Ammon's horn (tissue), 1 donor: Measurements from ENCODE around the gene CAMSAP2.
"Not testable (repeated sequence)": the region's sequence is repeated elsewhere in the genome, so short reads cannot be mapped to it uniquely, and the experiment has no call there.

Source experiments
- DNase-seq: peaks from one replicate; pipeline ENCODE4 v3.0.0-alpha.2; 2016; ENCODE audit warnings: low spot score

CAMSAP2 gene

DNA sequence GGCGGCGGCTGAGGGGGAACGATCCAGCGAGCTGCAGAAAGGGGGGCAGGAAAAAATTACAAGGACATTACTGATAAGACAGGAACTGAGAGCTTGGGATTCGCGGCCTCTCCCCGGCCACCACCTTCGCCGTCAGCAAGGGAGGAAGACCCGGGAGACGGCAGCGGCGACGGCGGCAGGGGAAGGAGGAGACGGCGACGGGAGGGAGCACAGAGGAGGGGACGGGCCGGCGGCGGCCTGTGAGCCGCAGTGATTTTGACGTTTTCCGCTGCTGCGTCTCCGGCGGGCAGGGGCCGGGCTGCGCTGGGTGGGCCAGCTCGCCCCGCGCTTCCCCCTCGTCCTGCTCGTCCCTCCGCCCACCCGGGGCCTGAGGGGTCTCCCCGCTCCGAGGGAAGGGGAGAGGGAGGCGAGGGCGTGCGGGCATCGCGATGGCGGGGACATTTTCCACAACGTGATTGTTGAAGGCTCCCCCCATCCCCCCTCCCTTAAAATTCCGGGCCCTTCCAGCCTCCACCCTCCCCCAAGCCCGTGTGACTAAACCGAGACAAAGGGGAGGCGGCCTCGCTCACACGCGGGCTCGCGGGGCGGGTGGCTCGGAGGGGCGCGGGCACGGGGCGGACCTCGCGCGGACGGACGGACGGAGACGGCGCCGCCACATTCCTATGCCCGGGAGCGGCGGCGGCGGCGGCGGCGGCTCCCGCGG is 407 bp downstream of the CAMSAP2 start:
- DNase-seq: peak; percentile 88

DNA sequence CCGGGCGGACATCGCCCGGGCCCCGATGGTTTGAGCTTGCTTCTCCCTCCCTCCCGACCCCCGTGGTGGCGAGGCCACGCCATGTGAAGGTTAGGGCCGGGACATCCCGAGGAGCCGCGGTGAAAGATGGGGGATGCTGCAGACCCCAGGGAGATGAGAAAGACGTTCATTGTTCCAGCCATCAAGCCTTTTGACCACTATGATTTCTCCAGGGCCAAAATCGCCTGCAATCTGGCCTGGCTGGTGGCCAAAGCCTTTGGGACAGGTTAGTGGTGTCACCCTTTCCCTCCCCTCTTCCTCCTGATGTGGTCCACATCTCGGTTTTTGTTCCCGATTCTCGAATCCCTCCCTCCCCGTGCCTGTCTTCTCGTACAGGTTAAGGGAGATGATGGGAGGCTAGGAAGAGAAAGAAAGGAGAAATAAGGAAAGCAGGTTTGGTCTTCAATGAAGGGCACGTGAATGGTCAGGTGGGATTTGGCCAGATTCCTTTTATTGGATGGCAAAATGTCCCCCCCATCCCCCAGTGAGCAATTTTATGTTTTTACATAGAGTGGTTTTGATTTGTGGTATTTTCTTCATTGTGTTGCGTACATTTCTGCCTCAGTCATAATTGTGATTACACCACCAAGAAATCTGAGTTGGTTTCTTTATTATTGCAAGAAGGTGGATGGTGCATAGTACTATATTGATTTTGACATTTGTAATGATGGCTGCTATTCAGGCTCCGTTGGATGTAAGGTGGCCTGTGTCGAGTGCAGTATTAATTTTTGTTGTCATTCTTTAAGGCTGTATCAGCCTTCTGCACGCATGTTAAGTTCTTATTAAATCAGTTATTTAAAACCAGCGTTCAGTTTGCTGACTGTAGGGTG is 1.2 kb downstream of the CAMSAP2 start:
- no peak for DNase-seq

DNA sequence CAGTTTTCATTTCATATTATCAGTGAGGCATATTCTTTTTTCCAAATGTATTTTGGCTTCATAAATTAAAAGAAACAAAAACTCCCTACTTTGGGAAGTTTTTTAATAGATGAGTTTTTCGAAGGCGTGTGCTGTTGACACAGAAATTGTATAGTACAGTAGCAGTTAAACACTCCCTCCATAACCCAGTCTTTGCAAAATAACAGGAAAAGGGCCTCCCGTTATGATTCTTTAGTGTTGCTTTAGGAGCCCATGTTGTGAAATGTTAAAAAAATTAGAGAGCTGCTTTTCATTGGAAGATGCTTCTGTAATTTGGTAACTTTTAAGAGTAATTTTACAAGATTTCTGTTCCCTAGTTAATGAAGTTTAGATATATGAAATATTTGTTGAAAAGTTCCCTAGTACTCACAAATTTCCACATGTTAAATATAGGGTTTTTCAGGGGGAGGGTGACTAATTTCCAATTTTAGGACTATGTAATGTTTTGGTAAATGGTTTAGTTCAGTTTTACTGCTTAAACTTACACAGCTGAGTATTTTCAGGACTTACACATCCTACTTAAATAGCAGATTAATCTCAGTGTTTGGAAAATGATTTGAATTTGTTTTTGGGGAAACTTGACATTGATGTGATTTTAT is 2.0 kb downstream of the CAMSAP2 start:
- DNase-seq: no peak

DNA sequence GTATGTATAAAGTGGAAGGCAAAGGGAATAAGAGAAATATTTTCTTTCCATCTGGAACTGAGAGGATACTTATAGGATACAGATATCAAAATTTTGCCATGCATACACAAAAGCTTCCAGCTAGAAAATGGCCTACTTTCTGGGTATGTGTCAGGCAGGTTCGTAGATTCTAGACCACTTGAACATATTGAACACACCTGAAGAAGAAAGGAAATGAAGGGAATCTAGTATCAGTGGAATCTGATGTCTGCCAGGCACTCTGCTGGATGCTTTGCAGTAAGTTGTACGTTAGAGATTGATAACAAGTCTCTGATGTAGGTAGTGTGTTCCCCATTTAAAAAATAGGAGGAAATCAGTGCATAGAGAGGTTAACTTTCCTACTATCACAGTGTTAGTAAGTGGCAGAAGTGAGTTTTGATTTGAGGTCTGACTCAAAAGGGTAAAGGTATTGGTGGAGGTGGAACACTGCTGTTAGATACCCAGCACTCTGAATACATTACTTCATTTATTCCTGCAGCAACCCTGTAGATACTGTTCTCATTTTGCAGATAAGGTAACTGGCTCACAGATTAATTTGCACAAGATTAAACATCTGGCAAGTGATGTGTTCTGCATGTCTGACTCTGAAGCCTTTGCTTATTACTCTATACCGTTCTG is 3.0 kb downstream of the CAMSAP2 start:
- no peak for DNase-seq

DNA sequence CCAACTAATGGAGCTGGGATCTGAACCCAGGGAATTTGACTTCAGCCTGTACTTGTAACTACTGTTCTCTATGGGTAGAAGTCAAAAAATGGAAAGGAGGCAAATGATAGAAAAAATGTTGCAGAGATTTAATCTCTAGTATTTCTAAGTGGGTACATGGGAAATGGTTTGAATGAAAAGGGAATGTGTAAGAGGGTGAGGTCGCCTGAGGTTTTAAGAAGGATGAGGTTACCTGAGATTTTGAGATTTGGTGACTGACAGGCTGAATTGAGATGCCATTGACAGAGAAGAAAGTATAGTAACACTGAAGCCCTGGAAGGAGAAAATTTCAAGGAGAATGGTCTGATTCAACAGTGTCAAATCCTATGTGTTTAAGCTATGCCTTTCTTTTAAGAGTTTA is 5.5 kb downstream of the CAMSAP2 start:
- DNase-seq: no peak

DNA sequence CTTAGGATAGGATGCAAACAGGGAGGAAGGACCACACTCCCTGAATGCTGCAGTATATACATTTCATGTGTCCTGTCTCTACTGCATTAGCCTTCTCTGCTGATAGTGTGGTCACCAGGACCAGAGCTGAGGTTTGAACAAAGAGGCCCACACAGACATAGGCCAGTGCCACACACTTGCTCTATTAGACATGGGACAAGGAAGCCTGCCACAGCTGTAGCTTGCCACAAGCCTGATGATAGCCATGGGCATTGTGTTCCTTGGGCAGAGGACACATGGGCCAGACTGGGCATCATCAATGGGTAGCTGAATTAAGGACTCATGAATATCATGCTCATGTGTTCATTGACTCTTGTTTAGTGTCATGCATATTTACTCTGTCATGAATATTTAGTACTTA is 10.4 kb downstream of the CAMSAP2 start:
- DNase-seq: peak; percentile 82

DNA sequence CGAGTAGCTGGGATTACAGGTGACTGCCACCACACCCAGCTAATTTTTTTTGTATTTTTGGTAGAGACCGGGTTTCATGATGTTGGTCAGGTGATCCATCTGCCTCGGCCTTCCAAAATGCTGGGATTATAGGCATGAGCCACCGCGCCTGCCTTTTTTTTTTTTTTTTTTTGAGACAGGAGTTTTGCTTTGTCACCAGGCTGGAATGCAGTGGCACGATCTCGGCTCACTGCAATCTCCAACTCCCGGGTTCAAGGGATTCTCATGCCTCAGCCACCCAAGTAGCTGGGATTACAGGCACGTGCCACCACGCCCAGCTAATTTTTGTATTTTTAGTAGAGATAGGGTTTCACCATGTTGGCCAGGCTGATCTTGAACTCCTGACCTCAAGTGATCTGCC is 12.1 kb downstream of the CAMSAP2 start:
- not testable (repeated sequence) for DNase-seq

DNA sequence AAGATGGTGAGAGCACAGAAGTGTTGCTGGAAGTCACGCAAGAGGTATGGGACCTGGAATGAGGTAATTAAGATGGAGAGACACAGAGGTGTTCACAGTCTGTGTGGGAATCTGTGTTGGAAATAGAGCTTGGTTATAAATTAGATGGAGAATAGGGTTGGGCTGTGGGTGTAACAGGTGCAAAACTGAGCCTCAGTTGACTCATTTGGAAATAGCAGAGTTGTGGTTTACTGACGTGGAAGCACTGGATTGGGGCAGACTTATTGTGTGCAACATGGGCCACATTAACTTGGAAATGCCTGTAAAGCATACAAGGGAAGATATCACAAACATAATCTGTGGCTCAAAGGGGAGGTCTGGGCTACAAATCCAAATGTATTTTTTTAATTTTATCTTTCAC is 13.0 kb downstream of the CAMSAP2 start:
- DNase-seq: no peak

DNA sequence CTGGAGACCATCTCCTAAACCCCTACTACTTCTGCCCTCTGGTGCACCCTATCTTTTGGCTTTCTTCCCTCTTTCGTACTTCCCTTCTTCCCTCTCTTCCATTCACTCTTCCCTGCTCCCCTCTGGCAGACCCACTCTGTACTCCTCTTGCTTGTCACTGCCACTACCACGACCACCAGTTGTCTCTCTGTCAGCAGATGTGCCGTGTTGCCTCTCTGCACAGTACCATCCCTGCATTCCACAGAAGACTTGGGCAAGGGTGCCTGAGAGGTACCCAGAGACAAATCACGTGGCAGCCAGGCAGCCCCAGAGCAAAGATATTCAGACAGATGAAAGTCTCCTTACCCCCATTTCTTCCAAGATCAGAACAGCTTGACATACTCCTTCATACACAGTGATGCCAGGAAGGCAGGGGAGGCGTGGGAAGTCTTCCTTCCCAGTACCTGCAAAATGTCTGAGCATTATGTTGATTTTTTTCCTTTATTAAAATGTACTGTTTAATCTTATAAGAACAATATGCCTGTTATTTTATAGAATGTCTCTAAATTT is 15.0 kb downstream of the CAMSAP2 start:
- DNase-seq: no peak

DNA sequence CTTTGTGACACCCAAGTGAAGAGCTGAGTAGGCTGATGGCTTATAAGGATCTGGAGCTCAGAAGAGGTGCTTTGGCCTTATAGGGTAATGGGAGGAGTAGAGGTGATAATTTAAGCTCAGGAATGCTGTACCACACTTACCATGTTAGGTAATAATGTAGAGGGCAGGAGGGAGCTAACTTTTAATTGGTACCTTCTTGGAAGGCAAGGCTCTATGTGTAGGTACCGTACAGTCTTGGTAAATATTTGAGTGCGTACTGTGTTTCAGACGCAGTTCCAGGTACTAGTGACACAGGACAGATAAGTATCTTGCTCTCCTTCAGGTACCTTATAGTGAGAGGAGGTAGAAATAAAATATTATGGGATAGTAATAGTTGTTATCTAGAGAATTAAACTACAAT is 16.8 kb downstream of the CAMSAP2 start:
- DNase-seq: no peak

DNA sequence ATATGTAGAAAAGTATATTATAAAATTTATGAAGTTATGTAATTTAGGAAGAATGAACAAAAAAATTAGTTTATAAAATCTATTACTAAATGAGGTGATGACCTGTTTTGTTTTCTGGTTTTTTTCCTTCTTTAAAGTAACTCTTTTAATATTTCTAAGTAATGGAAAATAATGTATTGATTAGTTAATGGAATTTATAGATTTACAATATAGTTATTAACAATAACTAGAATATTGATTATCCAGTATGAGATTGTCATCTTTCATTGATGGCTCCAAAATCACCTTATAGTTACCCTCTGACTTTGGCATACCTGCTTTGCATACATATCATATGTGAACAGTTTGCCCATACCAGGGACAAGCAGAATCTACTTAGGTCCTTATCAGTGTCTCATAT is 23.4 kb downstream of the CAMSAP2 start:
- no peak for DNase-seq

DNA sequence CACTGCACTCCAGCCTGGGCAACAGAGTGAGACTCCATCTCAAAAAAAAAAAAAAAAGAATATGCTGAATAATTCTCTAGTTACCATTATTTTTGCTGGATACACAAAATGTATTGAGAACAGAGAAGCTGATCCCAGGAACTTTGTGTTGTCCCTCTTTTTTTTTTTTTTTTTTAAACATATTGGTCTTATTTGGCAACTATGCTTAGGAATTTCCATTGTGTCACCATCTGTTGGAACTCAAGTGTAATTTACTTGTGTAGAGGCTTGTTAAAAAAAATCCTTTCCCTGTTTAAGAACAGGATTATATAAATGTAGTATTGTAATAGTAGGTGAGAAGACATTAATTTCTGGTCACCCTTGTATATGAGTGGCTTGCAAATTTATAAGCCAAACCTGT is 28.6 kb downstream of the CAMSAP2 start:
- no peak for DNase-seq

DNA sequence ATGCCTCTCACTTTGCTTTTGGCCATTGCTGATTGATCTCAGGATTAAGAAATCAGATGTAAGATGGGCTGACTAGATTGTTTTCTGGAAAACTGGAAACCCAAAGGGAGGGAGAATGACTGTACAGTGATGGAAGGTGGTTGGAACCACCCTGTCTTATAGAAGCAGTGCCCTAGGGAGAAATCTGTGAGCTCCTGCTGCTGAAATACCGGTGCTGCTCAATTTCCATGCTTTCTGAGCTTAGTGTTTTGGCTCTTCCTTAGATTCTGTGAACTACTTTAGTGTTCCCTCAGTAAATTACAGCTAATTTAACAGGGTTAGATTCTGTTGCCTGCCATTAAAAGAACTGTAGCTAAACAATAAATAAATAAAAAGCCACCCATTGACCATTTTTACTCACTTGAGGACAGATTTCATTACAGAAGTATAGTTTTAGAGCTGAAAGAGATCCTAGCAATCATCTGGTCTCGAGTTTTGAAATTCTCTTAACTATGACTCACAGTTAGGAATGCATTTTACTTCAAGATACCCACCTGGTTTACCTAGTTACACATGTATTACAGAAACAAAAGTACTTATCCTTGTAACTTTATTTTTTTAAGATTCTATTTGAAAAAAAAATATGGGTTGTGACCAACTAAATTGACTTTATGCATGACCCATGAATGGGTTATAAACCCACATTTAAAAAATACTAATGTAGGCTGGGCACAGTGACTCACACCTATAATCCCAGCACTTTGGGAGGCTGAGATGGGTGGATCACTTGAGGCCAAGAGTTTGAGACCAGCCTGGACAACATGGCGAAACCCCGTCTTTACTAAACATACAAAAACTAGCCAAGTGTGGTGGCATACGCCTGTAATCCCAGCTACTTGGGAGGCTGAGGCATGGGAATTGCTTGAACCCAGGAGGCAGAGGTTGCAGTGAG is 33.2 kb downstream of the CAMSAP2 start:
- DNase-seq: no peak

DNA sequence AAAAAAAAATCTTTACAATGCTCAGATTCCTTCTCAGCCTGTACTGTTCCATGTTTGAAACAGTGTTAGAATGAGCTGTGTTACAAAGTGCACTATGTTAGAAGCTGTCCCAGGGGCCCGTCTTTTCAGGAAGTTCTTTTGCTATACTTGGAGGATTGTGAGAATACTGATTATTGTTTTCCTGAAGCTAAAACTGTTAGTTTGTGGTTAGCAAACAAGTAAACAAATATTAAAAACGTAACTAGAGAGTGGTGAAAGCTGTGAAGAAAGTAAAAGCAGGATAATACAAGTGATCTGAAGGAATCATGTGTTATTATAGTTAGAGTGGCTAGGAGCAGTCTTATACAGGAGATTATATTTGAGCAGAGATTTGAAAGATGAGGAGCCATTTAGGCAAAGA is 35.6 kb downstream of the CAMSAP2 start:
- DNase-seq: no peak

DNA sequence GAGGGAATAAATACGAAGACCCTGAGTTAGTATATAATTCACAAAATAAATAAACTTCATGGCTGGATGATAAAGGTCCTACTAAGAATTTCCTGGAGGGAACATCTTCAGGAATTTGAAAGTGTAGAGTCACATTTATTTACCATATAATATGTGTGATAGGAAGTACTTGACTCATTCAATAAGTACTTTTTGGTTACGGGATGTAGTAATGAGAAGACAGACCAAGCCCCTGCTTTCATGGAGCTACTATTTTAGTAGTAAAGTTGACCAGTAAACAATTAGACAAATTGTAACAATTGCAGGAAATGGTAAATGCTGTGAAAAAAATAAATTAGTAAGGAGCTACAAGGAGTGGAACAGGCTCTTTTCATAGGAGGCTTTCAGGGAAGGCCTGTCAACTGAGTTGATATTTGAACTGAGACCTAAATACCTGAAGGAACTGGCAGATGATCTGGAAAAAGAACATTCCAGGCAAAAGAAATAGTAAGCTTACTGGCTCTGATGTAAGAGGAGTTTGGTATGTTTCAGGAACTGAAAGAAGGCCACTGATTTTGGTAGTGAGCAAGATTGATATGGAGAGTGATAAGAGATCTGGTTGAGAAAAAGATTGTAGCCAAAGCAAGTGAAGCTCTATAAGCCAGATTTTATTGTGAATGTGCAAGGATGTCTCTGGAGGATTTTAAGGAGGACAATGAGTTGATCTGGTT is 36.2 kb downstream of the CAMSAP2 start:
- DNase-seq: no peak

DNA sequence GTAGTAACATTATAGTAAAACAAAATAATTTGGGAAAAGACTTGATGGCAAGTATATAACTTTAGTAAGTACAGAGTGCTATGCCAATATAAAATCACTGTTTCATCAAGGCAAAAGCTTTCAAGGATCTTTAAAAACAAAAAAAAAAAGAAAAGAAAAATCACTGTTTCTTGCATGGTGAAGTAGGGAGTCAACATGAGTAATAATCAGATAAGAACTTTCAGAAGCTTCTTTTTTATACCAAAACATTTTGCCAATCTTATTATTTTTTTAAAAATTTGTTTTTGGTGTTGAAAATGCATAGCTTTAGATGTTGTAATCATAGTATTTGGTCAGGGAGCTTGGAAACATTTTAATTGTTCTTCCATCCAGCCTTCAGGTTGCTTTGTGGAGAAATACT is 37.2 kb downstream of the CAMSAP2 start:
- DNase-seq: no peak

DNA sequence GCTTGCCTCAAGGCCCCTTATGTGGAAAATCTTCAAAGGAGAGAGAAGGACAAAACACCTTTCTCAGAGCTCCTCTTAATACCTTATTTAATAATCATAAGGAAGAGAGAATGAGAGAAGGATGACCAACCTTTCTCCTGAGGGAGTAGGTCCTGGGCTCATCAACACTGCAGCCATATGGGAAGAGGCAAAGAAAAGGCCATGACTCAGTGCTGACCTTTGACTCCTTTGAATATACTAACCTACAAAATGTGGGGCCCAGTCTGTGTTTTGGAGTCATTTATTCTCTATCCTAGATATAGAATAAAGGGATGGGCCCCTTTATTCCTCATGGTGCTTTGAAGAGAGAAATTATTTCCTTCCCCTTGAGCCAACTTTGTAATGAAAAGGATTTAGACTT is 38.3 kb downstream of the CAMSAP2 start:
- no peak for DNase-seq

DNA sequence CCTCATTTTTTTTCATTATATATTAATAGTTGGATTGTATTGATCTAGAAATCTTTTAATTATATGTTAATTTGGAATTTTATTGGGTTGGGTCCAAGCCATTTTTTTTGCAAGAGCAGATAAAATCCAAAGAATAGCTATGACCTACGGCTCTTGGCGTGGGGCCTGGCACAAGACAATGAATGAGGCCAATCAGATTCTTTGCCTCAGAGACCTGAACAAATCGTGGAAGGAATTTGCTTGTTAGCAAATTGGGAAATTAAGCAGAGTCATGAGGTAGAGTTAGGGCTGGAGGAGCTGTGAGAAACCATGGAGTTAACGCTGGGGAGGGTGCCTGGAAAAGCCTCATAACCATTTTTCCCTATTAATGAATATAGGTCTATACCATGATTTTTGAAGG is 40.1 kb downstream of the CAMSAP2 start:
- no peak for DNase-seq

DNA sequence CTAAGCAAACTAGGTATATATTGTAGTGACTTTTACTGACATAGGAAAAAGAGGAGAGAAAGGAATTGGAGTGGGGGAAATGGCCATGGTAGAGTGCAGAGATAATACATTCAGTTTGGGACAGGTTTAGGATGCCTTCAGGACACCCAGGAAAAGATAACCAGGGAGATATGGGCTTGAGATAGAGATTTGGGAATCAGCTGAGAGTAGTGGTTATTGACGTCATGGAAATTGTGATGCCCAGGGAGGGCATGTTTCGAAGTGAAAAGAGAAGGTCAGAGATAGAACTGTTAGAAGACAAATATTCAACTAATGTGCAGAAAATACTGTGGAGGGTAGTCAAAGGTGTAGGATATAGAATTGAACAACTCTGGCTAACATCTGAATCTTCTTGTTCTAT is 40.6 kb downstream of the CAMSAP2 start:
- no peak for DNase-seq

DNA sequence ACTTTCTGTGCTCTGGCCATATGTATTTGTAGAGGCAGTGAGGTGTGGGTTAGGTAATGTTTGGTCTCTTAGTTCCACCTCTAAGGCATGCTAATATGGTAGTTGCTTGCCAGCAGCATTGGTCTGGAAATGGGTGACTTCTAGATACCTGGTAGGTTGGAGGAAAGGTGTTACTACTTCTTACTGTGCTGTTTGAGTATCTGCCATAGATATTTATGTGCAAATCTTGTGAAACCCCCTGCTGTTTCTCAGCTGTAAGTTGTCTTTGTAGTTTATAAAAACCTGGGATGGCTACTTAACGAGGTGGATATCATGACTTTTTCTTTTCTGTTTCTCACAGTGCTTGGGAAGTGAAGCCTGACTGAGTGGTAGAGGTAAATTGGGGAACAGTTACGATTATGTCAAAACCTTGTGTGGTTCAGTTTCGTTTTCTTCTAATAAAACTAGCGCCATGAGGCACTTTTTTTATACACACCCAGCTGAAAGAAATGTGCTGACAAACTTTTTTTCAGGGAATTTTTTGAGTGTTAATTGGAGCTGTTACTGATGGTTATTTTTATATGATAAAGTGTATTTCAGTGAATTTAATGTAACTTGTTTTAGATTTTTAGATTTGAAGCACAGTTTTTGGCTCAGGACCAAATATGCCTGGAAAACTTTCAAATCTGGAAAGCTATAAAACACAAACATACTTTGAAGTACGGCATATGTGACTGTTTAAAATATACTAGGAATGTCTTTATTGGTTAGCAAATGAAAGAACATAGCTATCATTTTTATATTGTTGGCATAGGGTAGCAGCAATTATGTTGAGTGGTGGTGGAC is 42.1 kb downstream of the CAMSAP2 start:
- no peak for DNase-seq
